AG09319 (cell line): ENCODE data around the gene FLOT2.

ENCODE experiments used
- DNase-seq: peaks from one replicate; pipeline ENCODE4 v3.0.0-alpha.2; 2010; ENCODE audit warnings: low read depth; ENCODE audit errors: extremely low read depth
- CTCF ChIP-seq: IDR thresholded peaks from 2 replicates; pipeline ENCODE4 v1.5.1; 2011; ENCODE audit warnings: low read depth, mild to moderate bottlenecking, inconsistent platforms, low read length, moderate library complexity

FLOT2 gene

DNA sequence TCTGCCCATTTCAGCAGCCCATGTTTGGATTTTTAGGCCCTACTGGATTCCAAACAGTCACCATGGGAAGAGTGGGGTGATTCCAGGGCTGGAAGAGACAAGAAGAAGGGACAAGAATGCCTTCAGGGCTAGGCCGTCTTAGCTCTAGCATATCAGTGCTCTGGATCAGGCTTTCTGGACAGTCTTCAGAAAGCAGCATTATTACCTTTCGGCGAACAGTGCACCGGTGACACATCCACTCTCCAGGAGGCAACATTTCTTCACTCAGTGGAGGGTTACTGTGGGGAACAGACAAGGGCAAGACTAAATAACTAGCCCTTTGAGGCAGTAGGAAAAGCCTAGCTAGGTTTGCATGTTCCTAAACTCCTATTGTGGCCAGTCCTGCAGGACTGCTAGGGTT lies 29.3 kb upstream of the FLOT2 start:
- no peak for DNase-seq
- no peak for TF ChIP-seq CTCF

DNA sequence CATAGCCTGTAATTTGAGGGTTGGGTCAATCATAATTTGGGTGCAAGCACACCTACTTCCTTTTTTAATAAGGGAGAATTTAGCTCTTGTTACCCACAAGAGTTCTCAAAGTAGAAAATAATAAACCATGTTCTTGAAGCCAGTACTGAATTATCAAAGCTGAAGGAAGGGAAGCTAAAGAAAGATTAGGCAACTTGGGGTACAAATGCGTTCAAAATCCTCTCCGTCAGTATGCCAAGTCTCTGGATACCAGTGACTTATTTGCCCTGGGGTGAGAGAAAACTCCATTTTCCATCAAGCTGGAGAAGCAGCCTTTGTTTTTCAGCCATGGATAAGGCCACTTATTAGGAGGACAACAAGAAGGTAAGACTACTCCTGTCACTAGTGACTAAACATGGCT lies 28.8 kb upstream of the FLOT2 start:
- DNase-seq, result no peak

GRCh38 chr17:28925912-28926365 lies 28.4 kb upstream of the FLOT2 start:
- TF ChIP-seq CTCF, result no peak
- DNase-seq, result peak; percentile 57

More for the DNA sequence above, 28.8 kb upstream of the FLOT2 start:
- no peak for TF ChIP-seq CTCF

DNA sequence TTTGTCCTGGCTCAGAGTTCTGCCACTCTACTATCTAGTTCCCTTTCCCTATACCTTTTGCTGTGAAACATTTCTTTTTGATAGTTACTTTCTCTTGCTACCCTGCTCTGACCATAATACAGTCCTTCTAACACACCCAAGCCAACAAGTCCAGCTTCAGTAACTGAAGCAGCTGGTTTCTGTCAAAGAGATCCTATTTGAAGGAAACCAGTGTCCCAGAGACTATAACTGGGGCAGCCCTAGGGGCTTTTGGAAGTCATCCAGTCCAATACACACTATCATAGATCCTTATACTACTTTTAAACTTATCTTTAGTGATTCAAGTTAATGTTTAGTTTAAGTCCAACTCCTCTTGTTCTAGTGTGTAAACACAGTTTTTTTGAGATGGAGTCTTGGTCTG lies 22.7 kb upstream of the FLOT2 start:
- TF ChIP-seq CTCF, result no peak
- no peak for DNase-seq

- no peak for DNase-seq
- TF ChIP-seq CTCF, result no peak
Measured at GRCh38 chr17:28918295-28918694, 20.8 kb upstream of the FLOT2 start.

- DNase-seq, result no peak
Measured at GRCh38 chr17:28917465-28917864, 19.9 kb upstream of the FLOT2 start.

DNA sequence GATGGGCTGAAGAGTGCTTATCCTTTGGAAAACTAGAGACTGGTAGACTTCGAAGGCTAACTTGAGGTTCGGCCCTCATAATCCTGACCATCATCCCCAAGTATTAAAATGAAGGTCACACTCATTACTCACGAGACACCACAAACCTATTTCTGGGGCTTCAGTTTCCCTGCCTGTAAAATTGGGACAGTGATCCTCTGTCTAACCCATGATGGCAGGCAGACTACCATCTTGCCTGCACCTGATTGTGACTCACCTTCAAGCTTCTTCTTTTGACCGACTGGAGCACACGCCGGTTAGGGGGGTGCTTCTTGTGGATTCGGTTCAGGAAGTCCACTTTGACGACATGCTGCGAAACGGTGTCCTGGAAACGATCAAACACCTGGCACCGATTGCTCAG lies 19.5 kb upstream of the FLOT2 start:
- TF ChIP-seq CTCF, result no peak
- no peak for DNase-seq

More at GRCh38 chr17:28917465-28917864, 19.9 kb upstream of the FLOT2 start:
- no peak for TF ChIP-seq CTCF
